NCI-H2227 (cell line): ENCODE measurements around the gene SCAI.
"Not testable (repeated sequence)": the region's sequence is repeated elsewhere in the genome, so short reads cannot be mapped to it uniquely, and the experiment has no call there.

Experiments
- DNase-seq: peaks from one replicate; lab custom pipeline; 2025; ENCODE audit not compliant: unreplicated experiment; lab: John Stamatoyannopoulos, UW

SCAI gene

DNA sequence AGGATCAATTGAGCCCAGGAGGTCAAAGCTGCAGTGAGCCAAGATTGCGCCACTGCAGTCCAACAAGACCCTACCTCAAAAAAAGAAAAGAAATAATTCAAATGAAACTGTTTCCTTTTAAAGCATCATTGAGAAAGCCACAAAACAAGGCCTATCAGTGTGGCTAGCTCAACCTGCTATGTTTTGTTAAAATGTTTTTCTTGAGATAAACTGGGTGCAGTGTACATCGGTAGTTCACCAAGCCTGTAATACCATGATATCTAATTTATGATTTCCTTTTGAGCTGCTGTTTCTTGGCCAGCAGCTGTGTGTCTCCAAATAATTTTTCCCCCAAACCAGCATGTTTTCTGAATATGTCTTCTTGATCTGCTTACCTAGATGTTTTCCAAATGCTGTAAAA is 105.2 kb downstream of the SCAI start:
- no peak for DNase-seq

DNA sequence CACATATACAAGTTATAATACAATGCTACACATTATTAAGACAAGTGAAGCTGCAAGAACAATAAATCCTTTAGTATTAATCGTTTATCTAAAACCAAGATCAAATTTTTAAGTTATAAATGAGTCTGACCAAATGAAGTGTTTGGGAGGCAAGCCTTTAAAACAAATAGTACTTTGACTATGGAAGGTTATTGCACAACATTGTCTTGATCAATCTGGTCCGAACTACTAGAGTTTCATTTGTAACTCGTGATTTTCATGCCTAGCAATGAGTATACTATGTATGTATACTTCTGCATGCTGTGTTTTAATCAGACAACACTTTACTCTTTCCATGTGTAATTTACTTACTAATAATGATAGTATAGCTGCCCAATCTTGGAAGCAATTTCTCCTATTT is 115.3 kb downstream of the SCAI start:
- DNase-seq, result no peak

DNA sequence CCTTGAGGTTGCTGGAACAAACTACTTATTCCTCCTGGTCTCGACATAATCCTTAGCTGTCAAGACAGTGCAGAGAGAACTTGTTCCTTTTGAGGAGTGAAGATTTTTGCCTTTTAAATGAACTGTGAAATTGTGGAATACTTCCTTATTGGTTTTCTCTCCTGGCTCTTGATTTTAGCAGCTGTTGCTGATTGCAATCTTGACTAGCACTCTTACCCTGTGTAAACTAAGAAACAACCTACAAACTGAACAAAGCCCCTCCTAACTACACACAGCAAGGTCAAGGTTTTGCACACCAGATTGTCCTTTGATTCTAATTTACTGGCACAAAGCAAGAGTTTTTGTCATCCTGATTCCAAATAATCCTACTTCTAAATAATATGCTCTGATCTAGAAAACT is 118.4 kb downstream of the SCAI start:
- DNase-seq, result no peak

DNA sequence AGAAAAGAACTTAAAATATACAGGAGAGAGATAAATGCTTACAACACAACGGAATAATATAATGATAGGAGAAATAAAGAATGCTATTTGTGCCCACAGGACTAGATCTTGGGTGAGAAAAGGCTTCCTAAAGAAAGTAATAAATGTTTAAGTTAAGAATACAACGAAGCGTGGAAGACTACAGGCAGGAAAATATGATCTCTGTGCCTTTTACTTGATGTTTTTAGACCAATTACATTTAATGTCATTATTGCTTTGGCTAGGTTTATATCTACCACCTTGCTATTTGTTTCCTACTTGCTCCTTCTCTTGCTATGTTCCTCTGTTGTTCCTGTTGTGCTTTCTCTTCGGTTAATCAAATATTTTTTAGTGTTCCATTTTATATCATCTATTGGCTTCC is 122.3 kb downstream of the SCAI start:
- no peak for DNase-seq

DNA sequence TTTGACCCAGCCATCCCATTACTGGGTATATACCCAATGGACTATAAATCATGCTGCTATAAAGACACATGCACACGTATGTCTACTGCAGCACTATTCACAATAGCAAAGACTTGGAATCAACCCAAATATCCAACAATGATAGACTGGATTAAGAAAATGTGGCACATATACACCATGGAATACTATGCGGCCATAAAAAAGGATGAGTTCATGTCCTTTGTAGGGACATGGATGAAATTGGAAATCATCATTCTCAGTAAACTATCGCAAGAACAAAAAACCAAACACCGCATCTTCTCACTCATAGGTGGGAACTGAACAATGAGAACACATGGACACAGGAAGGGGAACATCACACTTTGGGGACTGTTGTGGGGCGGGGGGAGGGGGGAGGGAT is 127.7 kb downstream of the SCAI start:
- DNase-seq, result not testable (repeated sequence)

DNA sequence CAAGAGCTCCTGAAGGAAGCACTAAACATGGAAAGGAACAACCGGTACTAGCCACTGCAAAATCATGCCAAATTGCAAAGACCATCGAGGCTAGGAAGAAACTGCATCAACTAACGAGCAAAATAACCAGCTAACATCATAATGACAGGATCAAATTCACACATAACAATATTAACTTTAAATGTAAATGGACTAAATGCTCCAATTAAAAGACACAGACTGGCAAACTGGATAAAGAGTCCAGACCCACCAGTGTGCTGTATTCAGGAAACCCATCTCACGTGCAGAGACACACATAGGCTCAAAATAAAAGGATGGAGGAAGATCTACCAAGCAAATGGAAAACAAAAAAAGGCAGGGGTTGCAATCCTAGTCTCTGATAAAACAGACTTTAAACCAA is 131.3 kb downstream of the SCAI start:
- not testable (repeated sequence) for DNase-seq

DNA sequence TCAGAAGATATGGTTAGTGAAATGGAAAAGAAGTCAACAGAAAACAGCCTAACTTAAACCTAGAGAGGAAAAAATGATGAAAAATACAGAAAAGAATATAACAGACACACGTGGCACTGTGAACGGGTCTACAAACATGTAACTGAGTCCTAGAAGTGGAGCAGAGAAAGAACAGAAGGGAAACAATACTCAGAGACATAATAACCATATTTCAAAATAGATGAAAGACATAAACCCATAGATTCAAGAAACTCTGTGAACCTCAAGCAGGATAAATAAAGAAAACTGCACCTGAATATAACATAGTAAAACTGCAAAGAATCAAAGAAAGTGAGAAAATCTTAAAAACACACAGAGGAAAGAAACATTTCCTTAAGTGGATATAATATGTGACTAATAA is 134.7 kb downstream of the SCAI start:
- no peak for DNase-seq

DNA sequence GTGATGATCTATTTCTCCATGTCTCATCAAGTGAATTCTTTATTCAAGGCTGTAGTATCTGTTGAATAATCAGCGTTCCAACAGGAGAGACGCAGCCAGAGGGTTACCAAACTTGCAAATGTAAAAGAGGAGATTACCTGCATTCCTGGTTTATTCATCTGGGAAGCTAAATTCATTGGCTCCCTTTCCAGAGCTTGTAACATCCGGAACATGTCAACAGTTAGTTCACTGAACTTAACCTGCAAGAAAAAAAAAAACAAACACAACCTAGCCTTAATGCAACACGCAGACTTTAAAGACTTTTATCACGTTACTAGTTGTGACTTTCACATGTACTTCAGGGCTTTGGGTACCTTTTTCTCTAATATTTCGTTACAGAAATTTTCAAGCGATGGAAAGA is 140.0 kb downstream of the SCAI start:
- DNase-seq, result no peak

DNA sequence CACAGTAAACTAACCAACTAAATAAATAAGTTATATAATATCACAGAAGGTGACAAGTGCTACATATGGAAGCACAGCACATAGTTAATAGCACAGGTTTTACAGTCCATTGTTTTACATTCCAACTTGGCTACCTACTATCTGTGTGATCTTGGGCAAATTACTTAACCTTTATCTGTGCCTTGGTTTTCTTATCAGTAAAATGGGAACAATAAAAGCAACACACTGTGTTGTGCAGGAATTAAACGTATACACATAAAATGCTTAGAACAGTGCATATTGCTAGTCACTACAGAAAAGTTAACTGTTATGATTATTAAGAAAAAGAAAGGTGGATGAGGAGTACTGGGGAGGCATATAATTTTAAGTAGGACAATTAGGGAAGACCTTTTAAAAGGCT is 159.6 kb downstream of the SCAI start:
- DNase-seq, result no peak

DNA sequence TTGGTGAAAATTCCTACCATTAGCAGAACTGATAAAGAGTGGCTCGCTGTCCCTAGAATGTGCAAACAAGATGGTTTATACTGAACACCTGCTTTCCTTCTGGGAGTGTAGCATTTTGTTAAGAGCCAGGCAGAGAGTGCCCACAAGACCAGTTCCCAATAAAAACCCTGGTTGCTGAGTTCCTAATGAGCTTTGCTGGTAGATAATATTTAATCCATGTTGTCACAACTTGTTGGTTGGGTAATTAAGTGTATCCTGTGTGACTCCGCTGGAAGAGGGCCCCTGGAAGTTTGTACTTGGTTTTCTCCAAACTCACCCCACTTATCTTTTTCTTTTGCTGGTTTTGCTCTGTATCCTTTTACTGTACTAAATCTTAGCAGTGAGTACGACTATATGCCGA is 162.9 kb downstream of the SCAI start:
- DNase-seq, result no peak

DNA sequence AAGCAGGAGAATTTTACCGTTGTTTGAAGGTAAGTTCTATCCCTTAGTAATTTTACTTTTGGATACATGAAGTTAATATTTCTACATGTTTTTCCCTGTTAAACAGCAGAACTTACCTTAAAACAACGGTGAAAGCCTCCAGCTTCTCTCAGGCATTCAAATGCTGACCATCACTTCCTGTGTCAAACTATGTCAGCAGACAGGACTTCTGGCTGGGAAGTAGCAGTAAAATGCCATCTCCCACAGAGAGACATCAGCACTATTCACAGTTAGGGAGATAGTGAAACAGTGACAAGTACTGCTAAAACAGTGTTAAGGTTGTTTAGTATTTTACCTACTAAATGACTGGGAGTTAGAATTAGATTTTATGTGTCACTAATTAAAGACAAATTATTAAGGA is 168.2 kb downstream of the SCAI start:
- DNase-seq, result no peak

DNA sequence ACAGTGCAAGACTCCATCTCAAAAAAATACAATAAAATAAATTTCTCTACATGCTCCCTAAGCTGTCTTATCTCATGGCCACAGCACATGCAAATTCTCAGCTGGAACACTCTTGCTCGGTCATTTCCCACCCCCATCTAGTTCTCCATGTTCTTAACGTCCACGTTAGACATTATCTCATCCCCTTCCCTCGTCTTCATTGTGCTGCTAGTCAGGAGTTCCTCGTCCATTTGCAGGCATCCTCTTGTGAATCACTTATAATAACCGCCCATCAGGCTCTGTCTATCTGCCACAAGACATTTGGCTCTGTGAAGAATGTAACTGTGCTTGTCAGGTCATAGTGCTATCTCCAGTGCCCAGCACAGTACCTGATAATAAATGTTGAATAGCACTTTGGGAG is 169.5 kb downstream of the SCAI start:
- no peak for DNase-seq

DNA sequence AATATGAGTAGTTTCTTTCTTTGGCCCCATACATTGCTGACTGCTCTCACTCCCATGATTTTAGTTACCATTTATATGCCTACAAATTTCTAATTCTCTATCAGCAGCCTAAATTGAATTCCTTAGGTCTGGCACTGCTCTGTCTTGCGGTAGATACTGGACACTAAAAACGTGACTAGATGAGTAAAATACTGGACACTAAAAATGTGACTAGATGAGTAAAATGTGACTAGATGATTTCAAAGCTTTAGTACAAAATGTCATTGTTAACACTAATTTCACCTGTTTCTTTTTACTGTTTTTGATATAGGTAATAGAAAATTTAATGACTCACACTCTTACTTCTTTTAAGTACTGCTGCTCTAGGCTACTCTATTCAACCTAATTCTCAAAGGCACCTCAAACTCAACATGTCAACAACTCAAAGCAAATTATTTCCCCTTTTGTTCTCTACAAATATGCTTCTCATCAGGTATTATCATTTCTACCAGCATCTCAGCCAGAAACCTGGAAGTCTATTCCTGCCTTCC is 171.0 kb downstream of the SCAI start:
- DNase-seq, result no peak

DNA sequence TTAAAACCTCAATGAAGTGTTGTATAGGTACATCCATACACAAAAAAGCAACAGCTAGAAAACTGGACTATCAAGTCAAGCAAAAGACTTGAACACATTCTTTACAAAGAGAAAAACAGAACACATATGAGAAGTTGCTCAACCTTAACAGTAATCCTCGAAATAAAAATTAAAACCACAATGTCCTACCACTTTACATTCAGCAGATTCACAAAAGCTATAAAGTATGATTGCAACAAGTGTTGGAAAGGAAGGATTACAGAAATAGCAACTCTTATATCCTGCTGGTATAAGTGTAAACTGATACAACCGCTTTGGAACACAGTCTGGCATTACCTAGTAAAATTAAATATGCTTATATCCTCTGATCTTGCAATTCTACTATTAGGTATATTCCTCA is 173.9 kb downstream of the SCAI start:
- no peak for DNase-seq

DNA sequence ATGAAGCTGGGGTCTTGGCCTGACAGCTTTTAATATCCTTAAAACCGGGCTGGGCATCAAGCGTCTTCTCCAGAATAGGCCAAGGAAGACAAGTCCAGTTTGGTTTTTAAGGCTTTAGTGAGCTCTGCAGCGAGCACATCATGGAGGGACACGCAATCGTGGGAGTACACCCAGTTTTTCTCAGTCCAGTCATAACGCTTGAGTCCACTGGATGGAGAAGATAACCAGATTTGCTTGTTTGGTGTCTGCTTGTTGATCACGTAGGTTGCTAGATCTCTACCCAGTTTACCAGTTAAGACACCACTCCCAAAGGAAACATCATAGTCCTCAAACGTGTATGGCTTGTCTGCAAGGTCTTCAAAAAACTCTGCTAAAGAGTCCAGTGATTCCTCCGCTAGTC is 175.1 kb downstream of the SCAI start:
- DNase-seq, result no peak

DNA sequence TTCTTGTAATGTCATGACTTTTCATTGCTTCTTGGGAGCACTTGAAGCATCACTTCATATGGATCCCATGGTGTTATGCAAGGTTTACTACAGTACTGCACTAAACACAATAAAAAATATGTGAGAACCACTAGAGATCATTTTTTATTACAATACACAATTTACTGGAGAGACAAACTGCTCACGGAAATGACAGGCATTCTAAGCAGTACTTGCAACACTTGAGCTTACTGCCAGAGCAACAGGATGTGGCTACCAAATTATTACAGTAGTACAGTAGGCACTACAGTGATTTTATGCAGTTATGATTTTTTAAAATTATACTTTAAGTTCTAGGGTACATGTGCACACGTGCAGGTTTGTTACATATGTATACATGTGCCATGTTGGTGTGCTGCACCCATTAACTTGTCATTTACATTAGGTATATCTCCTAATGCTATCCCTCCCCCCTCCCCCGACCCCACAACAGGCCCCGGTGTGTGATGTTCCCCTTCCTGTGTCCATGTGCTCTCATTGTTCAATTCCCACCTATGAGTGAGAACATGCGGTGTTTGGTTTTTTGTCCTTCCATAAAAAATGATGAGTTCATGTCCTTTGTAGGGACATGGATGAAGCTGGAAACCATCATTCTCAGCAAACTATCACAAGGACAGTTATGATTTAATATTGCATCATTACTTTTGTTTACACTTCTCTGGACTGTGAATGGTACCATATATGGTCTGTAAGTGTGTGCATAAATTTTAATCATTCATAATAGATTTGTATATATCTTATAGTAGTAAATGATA is 177.4 kb downstream of the SCAI start:
- DNase-seq, result not testable (repeated sequence)

DNA sequence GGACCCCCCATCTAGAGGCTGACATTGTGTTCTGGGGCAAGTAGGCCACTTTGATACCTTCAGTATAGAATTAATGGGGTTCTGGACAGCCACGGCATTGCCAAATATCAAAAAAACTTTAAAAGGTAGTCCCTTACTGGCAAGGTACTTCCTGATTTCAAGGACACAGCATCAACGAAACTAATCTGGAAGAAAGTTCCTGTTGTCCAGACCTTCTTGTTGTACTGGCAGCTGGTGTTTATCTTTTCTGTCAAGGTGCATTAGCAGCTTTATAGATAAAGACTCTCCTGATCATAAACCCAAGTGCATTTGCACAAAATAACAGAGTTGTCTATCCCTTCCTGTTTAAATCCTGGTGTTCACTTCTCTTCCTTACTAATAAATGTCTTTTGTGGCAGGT is 178.7 kb downstream of the SCAI start:
- no peak for DNase-seq

DNA sequence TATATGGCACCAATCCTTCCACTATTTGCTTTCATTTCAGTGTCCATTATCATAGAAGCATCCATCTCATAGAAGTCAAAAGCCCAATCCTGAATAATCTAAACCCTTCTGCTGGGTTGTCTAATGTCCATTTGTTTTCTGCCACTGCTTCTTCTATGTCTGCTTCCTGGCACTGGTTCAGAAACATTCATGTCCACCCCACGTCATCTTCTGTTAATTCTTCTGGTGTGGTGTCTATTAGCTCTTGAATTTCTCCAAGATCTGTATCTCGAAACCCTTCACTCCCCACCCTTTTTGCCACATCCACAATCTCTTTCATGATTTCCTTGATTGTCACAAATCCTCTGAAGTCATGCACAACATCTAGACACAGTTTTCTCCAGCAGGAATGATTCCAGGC is 179.3 kb downstream of the SCAI start:
- DNase-seq, result no peak

DNA sequence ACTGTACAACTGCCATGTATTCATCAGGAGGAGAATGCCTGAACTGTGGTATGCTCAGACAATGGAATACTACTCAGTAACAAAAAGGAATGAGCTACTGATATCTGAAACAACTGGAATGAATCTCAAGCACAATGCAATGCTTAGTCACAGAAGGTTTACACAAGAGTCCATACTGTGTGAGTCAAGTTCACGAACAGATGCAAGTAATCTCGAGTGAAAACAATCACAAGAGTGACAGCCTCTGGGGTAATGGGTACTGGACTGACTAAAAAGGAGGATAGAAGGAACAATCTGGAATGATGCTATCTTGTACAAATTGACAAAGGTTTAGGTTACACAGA is 182.9 kb downstream of the SCAI start:
- no peak for DNase-seq

DNA sequence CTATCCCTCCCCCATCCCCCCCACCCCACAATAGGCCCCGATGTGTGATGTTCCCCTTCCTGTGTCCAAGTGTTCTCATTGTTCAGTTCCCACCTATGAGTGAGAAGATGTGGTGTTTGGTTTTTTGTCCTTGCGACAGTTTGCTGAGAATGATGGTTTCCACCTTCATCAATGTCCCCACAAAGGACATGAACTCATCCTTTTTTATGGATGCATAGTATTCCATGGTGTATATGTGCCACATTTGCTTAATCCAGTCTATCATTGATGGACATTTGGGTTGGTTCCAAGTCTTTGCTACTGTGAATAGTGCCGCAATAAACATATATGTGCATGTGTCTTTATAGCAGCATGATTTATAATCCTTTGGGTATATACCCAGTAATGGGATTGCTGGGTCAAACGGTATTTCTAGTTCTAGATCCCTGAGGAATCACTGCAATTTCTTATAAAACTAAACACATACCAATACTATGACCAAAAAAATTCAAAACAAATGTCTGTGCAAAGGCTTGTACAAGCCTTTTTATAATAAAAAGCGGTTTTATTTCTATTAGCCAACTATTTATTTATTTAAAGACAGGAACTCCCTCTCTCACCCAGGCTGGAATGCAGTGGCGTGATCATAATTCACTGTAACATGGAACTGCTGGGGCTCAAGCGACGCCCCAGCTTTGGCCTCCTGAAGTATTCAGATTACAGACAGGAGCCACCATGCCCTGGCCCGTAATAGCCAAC is 183.5 kb downstream of the SCAI start:
- DNase-seq, result not testable (repeated sequence)

DNA sequence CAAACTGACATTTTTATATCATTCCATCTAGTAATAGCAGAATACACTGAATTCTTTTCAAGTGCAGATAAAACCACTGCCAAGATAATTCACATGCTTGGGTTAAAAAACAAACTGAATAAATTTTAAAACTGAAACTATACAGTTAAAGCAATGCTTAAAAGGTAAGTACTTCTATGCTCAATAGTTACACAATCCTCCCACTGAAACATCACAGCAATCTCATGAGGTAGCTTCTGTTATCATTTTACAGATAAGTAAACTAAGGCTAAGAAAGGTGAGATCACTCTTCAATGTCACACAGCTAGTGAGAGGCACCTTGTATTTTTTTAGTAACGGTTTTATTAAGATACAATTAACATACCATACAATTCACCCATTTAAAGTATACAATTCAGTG is 189.1 kb downstream of the SCAI start:
- no peak for DNase-seq

DNA sequence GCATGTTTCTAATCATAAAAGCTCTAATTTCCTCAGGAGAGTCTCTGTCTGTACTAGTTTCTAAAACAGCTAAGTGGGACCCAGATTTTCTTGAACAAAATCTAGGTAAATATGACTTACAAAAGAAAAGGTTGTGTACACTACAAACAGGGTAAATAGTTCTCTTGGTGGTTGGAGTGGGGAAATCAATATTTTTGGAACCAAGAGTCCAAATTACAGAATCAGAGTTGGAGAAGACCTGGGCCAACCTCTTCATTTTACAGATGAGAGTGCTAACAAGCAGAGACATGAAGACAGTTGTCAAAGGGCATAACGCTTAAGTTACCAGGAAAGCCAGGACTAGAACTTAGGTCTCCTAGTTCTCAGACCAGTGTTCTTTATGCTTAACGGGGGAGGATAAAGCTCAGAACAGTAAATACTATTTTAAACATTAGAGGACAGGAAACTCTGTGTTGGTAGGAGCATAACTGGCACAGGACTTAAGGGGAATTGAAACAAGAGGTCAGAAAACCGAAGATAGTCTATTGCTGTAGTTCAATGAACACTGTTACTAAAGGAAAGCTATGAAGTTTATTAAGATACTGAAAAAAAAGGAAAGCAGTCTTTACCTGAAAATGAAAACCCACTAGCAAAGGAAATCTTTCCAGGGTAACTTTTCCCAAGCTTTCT is 193.1 kb downstream of the SCAI start:
- DNase-seq, result no peak
